ENCODE data around the gene GNPNAT1.
A peak's percentile ranks its signal among the peaks of the same experiment; 100 is the strongest.

GNPNAT1 gene

GRCh38 chr14:52791223-52792096, at the start of gene GNPNAT1:
Gene GNPNAT1, minus strand, starts transcription at chr14:52791607. Its CDS starts 6,957 bp downstream, at chr14:52784650.
- DNase-seq (ENCODE audit: low spot score), result peak; percentile 91

GRCh38 chr14:52840877-52841276, 49.5 kb upstream of the GNPNAT1 start:
- no peak for DNase-seq (ENCODE audit: low spot score)

DNA sequence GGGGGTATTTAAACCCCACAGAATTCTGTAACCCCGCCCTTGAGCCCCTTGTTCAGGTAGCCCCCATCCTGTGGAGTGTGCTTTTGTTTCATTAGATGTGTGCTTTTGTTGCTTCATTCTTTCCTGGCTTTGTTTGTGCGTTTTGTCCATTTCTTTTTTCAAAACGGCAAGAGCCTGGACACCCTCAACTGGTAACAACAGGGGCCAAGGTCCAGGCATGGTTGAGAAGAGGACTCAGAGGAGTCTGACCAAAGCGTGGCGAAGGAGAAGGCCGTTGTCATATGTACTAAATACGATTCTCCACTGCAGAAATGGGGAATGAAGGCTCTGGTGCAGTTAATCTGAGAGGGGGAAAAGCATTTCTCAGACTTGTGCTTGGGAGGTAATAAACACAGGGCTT, 46.0 kb upstream of the GNPNAT1 start:
- no peak for DNase-seq (ENCODE audit: low spot score)

DNA sequence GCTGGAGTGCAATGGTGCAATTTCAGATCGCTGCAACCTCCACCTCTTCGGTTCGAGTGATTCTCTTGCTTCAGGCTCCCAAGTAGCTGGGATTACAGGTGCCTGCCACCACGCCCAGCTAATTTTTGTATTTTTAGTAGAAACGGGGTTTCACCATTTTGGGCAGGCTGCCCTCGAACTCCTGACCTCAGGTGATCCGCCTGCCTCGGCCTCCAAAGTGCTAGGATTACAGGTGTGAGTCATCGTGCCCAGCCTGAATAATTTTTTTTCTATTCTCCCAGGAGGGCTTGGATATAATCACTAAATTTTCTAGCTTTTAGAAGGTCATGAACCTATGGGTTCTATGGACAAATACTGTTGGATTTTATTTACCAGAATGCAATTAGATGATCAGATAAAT, 44.7 kb upstream of the GNPNAT1 start:
- DNase-seq (ENCODE audit: low spot score), result no peak

- DNase-seq (ENCODE audit: low spot score), result no peak
Observed at GRCh38 chr14:52835122-52835903, 43.9 kb upstream of the GNPNAT1 start.

GRCh38 chr14:52834440-52834842, 43.0 kb upstream of the GNPNAT1 start:
- no peak for DNase-seq (ENCODE audit: low spot score)

GRCh38 chr14:52833891-52834290, 42.5 kb upstream of the GNPNAT1 start:
- DNase-seq (ENCODE audit: low spot score), result no peak

- DNase-seq (ENCODE audit: low spot score), result no peak
Observed at GRCh38 chr14:52829527-52830185, 38.2 kb upstream of the GNPNAT1 start.

GRCh38 chr14:52827426-52827825, 36.0 kb upstream of the GNPNAT1 start:
- DNase-seq (ENCODE audit: low spot score), result no peak

- no peak for DNase-seq (ENCODE audit: low spot score)
Observed at GRCh38 chr14:52825085-52825484, 33.7 kb upstream of the GNPNAT1 start.

DNA sequence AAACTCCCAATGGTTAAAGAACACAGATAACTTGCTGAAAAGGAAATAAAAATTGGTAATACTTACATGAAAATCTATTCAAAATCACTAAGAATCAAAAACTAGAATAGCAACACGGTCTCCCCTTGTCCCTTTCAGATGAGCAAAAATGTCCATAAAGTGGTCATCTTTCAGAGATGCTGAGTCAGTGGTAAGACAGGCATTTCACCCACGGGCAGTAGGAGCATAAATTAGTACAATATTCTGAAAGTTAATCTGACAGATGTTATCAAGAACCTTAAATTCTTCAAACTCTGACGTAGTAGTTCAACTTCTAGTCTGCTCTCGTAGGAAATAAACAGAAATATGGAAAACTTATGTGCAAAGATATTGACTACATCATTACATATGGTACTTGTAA, 33.1 kb upstream of the GNPNAT1 start:
- no peak for DNase-seq (ENCODE audit: low spot score)

GRCh38 chr14:52821805-52822250, 30.4 kb upstream of the GNPNAT1 start:
- no peak for DNase-seq (ENCODE audit: low spot score)

GRCh38 chr14:52808101-52808500, 16.7 kb upstream of the GNPNAT1 start:
- DNase-seq (ENCODE audit: low spot score), result no peak

DNA sequence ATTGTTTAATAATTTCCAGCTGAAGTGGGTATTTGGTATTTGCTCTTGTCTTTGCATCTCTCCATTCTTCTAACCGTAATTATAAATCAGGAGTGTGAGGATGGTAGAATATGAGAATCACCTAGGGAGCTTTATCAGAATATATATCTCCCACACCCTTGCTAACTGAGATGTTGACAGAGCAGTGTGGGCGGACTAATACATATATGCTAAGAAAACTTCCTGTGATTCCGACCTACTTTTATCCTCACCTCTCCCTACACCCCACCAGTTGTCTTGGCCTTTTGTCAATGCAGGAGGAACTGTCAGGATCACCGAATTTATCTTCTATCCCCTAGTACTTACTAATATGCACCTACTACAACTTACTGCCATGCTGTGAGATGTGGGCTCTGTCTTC, 14.7 kb upstream of the GNPNAT1 start:
- no peak for DNase-seq (ENCODE audit: low spot score)

DNA sequence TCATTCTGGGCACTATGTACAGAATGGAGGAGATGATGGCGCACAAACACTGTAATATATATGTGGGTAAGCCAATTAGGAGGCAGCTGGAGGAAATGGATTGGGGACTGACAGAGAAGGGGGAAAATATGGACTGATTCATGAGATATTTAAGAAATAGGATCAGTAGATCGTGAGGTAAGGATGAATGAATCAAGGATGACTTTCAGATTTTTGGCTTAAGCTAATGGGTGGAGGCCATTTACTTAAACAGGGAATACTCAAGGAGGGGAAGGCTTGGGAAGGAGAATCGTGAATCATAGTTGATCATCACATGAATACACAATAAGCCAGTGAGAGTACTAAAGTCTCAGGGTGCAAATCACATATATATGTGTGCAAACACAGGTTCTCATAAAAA, 11.2 kb upstream of the GNPNAT1 start:
- no peak for DNase-seq (ENCODE audit: low spot score)

DNA sequence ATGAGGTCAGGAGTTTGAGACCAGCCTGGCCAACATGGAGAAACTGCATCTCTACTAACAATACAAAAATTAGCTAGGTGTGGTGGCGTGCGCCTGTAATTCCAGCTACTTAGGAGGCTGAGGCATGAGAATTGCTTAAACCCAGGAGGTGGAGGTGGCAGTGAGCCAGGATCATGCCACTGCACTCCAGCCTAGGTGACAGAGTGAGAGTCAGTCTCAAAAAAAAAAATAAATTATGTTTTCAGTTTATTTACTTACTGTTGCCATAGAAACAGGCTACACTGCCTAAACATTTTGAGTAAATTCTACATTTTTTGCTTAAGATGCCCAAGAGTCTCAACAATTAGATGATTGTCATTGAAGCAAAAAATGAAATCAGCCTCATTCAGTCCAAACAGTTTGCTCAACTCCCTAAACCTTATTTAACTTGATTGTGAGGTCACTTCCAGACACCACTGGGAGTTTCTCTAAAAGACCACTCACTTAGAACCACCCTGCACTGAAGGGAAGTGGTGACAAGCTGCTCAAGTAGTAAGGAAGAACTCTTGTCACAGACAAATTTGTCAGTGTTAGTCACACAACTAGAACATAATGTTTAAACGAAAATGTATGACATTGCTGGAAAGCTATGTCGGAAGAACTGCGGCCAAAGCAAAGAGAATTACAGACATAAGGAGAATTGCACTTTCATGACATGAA, 9.8 kb upstream of the GNPNAT1 start:
- DNase-seq (ENCODE audit: low spot score), result no peak

GRCh38 chr14:52798826-52799225, 7.4 kb upstream of the GNPNAT1 start:
- DNase-seq (ENCODE audit: low spot score), result no peak

- DNase-seq (ENCODE audit: low spot score), result no peak
Observed at GRCh38 chr14:52797653-52798052, 6.2 kb upstream of the GNPNAT1 start.

DNA sequence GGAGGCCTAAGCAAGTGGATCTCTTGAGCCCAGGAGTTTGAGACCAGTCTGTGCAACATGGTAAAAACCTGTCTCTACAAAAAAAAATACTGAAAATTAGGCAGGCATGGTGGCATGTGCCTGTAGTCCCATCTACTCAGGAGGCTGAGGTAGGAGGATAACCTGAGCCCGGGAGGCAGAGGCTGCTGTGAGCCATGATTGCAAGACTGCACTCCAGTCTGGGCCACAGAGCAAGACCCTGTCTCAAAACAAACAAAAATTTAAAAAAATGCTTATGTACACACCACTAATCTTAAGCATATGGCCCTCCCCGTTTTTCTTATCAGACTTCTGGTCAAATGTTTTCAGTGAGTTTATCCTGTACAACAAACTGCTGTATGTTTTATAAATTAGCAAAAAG, 1.7 kb upstream of the GNPNAT1 start:
- DNase-seq (ENCODE audit: low spot score), result no peak

- no peak for DNase-seq (ENCODE audit: low spot score)
Observed at GRCh38 chr14:52792097-52792415, 649 bp upstream of the GNPNAT1 start.

DNA sequence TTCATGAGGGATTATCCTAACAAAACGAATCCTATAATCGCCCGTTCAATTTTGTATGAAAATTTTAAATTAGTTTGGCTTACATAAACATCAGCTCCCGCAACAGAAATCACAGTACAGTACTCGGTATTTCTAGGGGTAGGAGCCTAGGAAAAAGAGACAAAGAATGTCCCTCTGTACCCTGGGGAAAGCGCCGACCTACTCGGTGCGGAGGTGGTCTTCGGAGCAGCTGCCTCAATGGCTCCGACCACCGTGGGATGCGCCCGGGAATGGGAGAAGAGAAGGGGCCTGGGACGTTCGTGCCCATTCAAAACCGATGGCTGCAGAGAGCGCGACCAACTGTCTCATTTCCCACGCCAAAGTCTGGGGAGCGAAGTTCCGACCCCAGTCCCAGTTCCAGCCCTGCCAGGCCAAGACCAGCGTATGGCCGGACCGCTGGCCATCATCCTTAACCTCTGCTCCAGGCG, 618 bp downstream of the GNPNAT1 start:
- no peak for DNase-seq (ENCODE audit: low spot score)

Measured in hematopoietic multipotent progenitor cell treated with erythropoietin and hydrocortisone succinate and interleukin-3 and kit ligand, for 15 days (in vitro differentiated cells).